Gastrocnemius medialis (tissue), 4 donors: Measurements from ENCODE around the gene CHML. TPM values are rescaled to one million over a fixed set of nuclear protein-coding genes. Genes with fewer than 3 reads are reported as not detected.

ENCODE experiments used
- ATAC-seq, 2 donors: fragments of 150-250 bp; one replicate each; pipeline ENCODE4 v1.9.1; 2016
- DNase-seq, 2 donors: peaks; one replicate each; pipeline ENCODE4 v3.0.0-alpha.2; 2019
- H3K27ac ChIP-seq, 4 donors: fragments of 200-600 bp; sonication (generic); 1 replicate in 1 of 4; 2 replicates in 3 of 4; pipeline ENCODE4 v1.5.1; 2016 to 2018; ENCODE audit warnings: mild to moderate bottlenecking in 2 of 4, moderate library complexity in 1 of 4
- H3K27me3 ChIP-seq, 3 donors: fragments of 200-600 bp; sonication (generic) in 2 of 3; 1 replicate in 1 of 3; 2 replicates in 2 of 3; pipeline versions ENCODE4 v1.5.1 to v1.6.0; 2016 to 2019; ENCODE audit warnings: mild to moderate bottlenecking in 1 of 3, moderate library complexity in 1 of 3
- H3K36me3 ChIP-seq, 2 donors: fragments of 200-600 bp; sonication (generic) in 1 of 2; one replicate each; pipeline ENCODE4 v1.5.1; 2017 to 2018
- H3K4me1 ChIP-seq, 2 donors: fragments of 200-600 bp; sonication (generic) in 1 of 2; one replicate each; pipeline ENCODE4 v1.5.1; 2016 to 2017; ENCODE audit warnings: mild to moderate bottlenecking in 2 of 2
- H3K4me3 ChIP-seq, 4 donors: fragments of 200-600 bp; sonication (generic) in 3 of 4; 1 replicate in 1 of 4; 2 replicates in 3 of 4; pipeline ENCODE4 v1.5.1; 2016 to 2019; ENCODE audit warnings: mild to moderate bottlenecking in 2 of 4
- H3K9me3 ChIP-seq, 3 donors: fragments of 200-600 bp; sonication (generic) in 2 of 3; 1 replicate in 1 of 3; 2 replicates in 2 of 3; pipeline ENCODE4 v1.5.1; 2016 to 2019
- POLR2A ChIP-seq, 2 donors: fragments of 450-650 bp; IDR thresholded peaks; one replicate each; pipeline ENCODE4 v1.6.1; 2017; ENCODE audit warnings: antibody characterized with exemption in 2 of 2, mild to moderate bottlenecking in 2 of 2, moderate library complexity in 2 of 2
- in situ Hi-C, 4 donors: fragments of 200-750 bp; cut with MboI; loops; one replicate each; pipeline versions ENCODE4 v1.15.0 to v1.8.0; 2017; ENCODE audit warnings: low sequenced_read_pairs in 4 of 4
- intact Hi-C: fragments of 100-400 bp; cut with DNase I; formaldehyde crosslinking; loops from one replicate; pipeline ENCODE4 v1.15.1; 2023; ENCODE audit warnings: low total_unique reads
- total RNA-seq, 4 donors: library from RNA; depleted of rRNA; stranded (reverse); fragments of >200 nt; gene quantifications; one replicate each; pipeline versions ENCODE4 v1.1.0 to v1.2.3, GENCODE V29; 2016
- TF ChIP-seq, protein P1 (sequence below), 5 experiments: fragments of 450-650 bp in 3 of 5; fragments of 200-600 bp in 2 of 5; sonication (generic) in 2 of 5; IDR thresholded peaks in 4 of 5; conservative IDR thresholded peaks in 1 of 5; 1 replicate in 4 of 5; 2 replicates in 1 of 5; pipeline ENCODE4 v1.5.1; 2016 to 2019; ENCODE audit warnings: antibody characterized with exemption in 5 of 5, mild to moderate bottlenecking in 3 of 5, moderate library complexity in 3 of 5

CHML gene
- total RNA-seq, 4 donors from 2014 or later = 3.2 to 6.5 (median 4.8) TPM

DNA sequence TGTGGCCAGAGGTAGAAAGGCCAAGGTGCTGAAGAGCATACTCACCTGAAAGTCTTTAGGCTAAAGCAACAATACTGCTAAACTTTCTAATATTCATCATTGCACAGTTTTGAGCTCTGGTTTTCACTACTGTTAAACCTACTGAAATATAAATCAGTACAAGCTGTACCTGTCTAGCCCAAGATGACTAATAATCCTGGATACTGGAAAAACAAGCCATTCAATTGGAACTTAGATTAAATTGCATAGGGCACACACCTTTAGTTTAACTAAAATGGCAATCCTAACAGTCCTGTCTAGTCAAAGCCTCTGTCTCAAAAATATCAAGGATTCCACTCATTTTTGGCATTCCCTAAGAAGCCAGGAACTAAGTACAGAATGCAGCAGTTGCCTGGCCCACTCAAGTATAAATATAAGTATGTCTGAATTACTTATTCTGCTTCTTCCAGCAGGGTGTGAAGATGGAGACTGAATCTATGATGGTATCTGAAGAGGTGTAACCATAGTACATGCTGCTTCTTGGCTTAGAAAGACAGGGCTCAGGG, 3.1 kb downstream of the CHML start:
- ATAC-seq (no peak), DNase-seq (no peak)
- TF ChIP-seq, protein P1, sequence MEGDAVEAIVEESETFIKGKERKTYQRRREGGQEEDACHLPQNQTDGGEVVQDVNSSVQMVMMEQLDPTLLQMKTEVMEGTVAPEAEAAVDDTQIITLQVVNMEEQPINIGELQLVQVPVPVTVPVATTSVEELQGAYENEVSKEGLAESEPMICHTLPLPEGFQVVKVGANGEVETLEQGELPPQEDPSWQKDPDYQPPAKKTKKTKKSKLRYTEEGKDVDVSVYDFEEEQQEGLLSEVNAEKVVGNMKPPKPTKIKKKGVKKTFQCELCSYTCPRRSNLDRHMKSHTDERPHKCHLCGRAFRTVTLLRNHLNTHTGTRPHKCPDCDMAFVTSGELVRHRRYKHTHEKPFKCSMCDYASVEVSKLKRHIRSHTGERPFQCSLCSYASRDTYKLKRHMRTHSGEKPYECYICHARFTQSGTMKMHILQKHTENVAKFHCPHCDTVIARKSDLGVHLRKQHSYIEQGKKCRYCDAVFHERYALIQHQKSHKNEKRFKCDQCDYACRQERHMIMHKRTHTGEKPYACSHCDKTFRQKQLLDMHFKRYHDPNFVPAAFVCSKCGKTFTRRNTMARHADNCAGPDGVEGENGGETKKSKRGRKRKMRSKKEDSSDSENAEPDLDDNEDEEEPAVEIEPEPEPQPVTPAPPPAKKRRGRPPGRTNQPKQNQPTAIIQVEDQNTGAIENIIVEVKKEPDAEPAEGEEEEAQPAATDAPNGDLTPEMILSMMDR (IDR thresholded peaks at IDR 0.05 in 4 of 5, conservative IDR thresholded peaks at IDR 0.05 in 1 of 5) = no peak
- TF ChIP-seq POLR2A (IDR thresholded peaks at IDR 0.05) = no peak
- Histone ChIP-seq H3K36me3 (no peaks in the 10 kb centered on the region), H3K4me1 (peaks cover 11 to 23% of the 10 kb centered on the region in 2 donors), H3K27me3 (no peaks in the 10 kb centered on the region), H3K4me3 (no peak overlapping the region), H3K9me3 (no peaks in the 10 kb centered on the region), H3K27ac (no peak overlapping the region)
- intact Hi-C loops = no loop called here
- in situ Hi-C loops = loop anchor here in 3 of 4 donors (10.0 to 25.0 kb wide), 2 partner anchors 112 to 200 kb away; partner anchors contain the start of gene EXO1 (in 2 of the 3)

DNA sequence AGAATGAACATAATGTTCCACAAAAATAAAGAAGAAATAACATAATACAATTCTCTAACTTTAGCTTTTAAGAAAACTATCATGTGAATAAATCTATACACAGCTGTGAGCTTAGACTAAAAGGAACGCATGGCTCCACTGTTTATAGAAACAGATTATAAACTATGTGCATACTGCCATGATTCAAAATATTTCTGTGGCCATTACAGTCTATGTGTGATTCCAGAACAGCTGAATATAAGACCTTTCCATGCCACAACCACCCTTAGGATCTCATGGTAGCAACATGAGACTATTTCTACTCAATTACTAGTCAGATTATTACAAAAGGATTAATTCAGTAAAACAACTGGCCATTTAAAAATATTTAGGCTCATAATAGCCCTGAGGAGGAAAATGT, 3.9 kb downstream of the CHML start:
- TF ChIP-seq POLR2A (IDR thresholded peaks at IDR 0.05) = no peak
- TF ChIP-seq, protein P1 (IDR thresholded peaks at IDR 0.05 in 4 of 5, conservative IDR thresholded peaks at IDR 0.05 in 1 of 5) = no peak
- intact Hi-C loops = no loop called here
- in situ Hi-C loops = loop anchor here in 3 of 4 donors (10.0 to 25.0 kb wide), 2 partner anchors 111 to 201 kb away; partner anchors contain the start of gene EXO1 (in 2 of the 3)

DNA sequence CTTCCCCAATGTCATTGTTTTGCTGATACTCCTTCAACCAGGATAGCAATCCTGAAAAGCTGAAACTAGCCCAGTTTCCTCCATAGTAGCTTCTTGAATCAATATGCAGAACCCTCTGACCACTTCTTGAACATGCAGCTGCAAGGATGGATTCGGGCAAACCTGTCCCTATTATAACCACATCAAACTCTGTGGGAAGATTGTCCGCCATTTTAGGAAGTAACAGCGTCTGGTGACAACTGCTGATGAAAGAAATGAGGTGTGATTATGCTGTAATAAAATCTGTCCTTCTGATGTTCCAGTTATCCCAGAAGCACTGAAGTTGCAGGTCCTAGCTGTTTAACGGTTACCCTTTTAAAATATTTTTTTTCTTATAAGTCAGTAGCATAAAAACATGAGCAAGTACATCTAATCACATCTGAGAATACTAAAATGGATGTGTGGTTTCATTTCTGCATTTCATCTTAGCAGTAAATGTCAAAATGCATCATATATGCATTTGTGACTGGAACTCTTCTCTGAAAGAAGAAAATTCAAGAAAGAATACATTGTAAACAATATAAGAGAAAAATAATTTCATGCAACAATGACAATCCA, 4.5 kb downstream of the CHML start:
- no peaks in the 10 kb centered on the region for H3K36me3 ChIP-seq
- H3K27ac ChIP-seq = no peak overlapping the region
- no peaks in the 10 kb centered on the region for H3K27me3 ChIP-seq
- H3K4me1 ChIP-seq = peaks cover 11 to 21% of the 10 kb centered on the region in 2 donors
- no peak for ATAC-seq
- intact Hi-C loops = no loop called here
- no peak for TF ChIP-seq POLR2A (IDR thresholded peaks at IDR 0.05)
- TF ChIP-seq, protein P1 (IDR thresholded peaks at IDR 0.05 in 4 of 5, conservative IDR thresholded peaks at IDR 0.05 in 1 of 5) = no peak
- DNase-seq = no peak
- in situ Hi-C loops = loop anchor here in 3 of 4 donors (10.0 to 25.0 kb wide), 2 partner anchors 111 to 202 kb away; partner anchors contain the start of gene EXO1 (in 2 of the 3)
- H3K4me3 ChIP-seq = no peak overlapping the region
- H3K9me3 ChIP-seq = no peaks in the 10 kb centered on the region

More for the DNA sequence above, 3.9 kb downstream of the CHML start:
- H3K4me3 ChIP-seq = no peak overlapping the region
- H3K4me1 ChIP-seq = peaks cover 11 to 23% of the 10 kb centered on the region in 2 donors
- no peak for DNase-seq
- no peaks in the 10 kb centered on the region for H3K9me3 ChIP-seq
- ATAC-seq = no peak
- no peaks in the 10 kb centered on the region for H3K36me3 ChIP-seq
- no peak overlapping the region for H3K27ac ChIP-seq
- H3K27me3 ChIP-seq = no peaks in the 10 kb centered on the region

DNA sequence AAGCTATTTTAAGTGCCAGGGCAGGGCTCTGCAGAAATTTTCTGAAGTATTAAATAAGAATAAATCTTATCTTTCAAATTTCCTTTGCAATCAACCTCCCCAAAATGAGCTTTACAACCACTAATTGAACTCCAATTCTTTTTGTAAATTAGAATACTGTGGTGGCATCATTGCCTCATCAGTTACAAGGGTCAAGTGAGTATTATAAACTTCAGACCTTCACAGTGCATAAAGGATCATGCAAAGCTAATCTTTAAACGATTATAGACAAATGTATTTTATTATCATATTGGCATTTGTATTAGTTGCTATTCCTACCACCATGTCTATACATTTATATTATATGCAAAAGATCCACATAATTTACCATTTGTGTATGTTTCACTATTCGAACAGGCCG, 7.2 kb downstream of the CHML start:
- intact Hi-C loops = no loop called here

More for the DNA sequence above, 7.2 kb downstream of the CHML start:
- H3K9me3 ChIP-seq = no peaks in the 10 kb centered on the region
- H3K4me1 ChIP-seq = peaks cover 1 to 7% of the 10 kb centered on the region in 2 donors
- no peak for TF ChIP-seq POLR2A (IDR thresholded peaks at IDR 0.05)
- TF ChIP-seq, protein P1 (IDR thresholded peaks at IDR 0.05 in 4 of 5, conservative IDR thresholded peaks at IDR 0.05 in 1 of 5) = no peak
- no peaks in the 10 kb centered on the region for H3K27me3 ChIP-seq
- in situ Hi-C loops = loop anchor here in 3 of 4 donors (10.0 to 25.0 kb wide), 2 partner anchors 108 to 204 kb away; partner anchors contain the start of gene EXO1 (in 2 of the 3)
- DNase-seq (no peak), ATAC-seq (no peak)
- no peak overlapping the region for H3K27ac ChIP-seq
- H3K36me3 ChIP-seq = no peaks in the 10 kb centered on the region
- H3K4me3 ChIP-seq = no peak overlapping the region
